ENCODE results near the gene EP400.
"Not testable (repeated sequence)": the region's sequence is repeated elsewhere in the genome, so short reads cannot be mapped to it uniquely, and the experiment has no call there.

EP400 gene

DNA sequence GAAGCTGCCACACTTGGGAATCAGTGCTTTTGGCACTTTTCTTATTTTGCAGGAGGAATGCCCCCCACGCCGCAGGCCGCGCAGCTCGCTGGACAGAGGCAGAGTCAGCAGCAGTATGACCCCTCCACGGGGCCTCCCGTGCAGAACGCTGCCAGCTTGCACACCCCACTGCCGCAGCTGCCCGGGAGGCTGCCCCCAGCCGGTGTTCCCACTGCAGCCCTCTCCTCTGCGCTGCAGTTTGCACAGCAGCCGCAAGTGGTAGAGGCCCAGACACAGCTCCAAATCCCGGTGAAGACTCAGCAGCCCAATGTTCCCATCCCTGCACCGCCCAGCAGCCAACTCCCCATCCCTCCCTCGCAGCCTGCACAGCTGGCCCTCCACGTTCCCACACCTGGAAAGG, 32.3 kb downstream of the EP400 start:
- DNase-seq = no peak
- intact Hi-C loops (cut with DNase I) = no loop called here

DNA sequence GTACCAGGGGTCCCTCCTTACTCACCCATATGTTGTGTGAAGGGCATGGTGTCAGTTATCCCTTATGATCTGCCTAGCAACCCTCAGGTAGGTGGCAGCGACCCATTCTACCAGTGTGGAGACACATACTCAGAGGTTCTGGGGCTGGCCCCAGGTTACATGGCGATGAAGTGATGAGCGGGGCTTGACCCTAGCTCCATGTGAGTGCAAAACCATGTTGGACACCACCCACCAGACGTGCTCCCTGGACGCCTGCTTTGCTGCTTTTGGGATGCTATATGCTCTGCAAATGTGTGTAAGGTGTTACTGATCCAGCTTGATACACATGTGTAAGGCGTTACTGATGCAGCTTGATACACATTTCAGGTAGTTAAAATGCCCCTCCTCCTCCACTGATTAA, 33.3 kb downstream of the EP400 start:
- intact Hi-C loops (cut with DNase I) = no loop called here
- no peak for DNase-seq

DNA sequence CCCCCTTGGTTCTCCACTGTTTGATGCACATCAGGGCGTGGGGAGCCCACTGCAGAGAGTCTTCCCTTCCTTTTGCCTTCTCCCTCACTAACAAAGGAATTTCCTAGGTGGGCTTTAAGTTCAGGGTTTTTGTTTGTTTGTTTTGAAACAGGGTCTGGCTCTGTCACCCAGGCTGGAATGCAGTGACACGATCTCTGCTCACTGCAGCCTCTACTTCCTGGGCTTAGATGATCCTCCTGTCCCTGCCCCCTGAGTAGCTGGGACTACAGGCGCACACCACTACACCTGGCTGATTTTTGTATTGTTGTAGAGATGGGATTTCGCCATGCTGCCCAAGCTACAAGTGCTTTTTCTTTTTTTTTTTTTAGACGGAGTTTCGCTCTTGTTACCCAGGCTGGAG, 33.8 kb downstream of the EP400 start:
- intact Hi-C loops (cut with DNase I) = no loop called here
- DNase-seq = no peak

DNA sequence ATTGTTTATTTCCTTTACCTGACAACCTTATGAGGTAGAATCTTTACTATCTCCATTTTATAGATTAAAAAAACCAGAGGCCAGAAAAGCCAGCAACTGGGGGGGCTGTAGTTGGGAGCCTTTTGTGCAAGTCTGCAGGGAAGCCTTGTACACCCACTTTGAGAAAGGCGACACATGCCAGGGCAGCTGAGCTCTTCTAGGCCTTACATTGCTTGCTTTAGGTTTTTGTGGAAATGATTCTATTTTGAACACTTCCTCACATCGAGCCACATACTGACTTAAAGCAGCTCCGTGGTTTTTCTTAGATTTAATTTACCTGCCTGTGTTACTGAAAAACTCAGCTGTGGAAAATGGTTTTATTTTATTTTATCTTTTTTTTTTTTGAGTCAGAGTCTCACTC, 34.6 kb downstream of the EP400 start:
- intact Hi-C loops (cut with DNase I) = no loop called here
- no peak for DNase-seq

DNA sequence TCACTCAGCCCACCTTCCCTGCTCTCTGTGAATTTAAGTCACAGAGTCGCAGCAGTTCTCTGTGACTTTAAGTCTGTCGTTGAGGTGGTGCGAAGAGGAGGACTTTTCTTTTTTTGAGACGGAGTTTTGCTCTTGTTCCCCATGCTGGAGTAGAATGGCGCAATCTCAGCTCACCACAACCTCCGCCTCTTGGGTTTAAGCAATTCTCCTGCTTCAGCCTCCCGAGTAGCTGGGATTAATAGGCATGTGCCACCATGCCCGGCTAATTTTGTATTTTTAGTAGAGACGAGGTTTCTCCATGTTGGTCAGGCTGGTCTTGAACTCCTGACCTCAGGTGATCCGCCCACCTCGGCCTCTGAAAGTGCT, 35.8 kb downstream of the EP400 start:
- intact Hi-C loops (cut with DNase I); DNase-seq: not testable (repeated sequence)

DNA sequence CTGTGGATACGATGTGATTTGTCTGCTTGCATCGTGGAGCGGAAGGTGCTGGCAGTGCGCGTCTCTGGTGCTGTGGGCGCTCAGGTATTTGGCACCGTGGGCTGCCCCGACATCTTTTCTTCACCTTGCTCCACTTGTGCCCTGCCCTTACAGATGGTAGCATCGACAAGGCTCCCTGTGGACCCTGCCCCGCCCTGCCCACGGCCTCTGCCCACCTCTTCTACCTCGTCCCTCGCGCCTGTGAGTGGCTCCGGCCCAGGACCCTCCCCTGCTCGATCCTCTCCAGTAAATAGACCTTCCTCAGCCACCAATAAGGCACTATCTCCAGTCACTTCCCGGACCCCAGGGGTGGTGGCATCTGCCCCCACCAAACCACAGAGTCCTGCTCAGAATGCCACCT, 36.6 kb downstream of the EP400 start:
- intact Hi-C loops (cut with DNase I) = no loop called here
- DNase-seq = no peak

DNA sequence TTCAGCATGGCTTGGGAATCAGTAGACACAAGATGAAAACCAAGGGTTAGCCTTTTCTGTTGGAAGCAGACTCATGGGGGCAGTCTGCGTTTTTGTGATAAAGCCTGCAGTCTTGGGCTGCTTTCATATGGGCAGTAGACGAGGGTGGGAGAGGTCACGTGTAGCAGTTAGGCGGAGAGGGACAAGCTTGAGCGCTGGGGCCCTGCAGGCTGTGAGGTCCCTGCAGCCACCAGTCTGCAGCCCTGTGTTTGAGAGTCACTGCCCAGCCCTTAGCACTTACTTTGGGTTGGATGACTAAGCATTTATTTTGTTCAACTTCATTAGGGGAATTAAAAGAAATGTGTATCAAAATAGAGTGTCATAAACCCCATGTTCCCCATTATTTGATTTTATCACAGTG, 37.2 kb downstream of the EP400 start:
- no peak for DNase-seq
- intact Hi-C loops (cut with DNase I) = no loop called here

DNA sequence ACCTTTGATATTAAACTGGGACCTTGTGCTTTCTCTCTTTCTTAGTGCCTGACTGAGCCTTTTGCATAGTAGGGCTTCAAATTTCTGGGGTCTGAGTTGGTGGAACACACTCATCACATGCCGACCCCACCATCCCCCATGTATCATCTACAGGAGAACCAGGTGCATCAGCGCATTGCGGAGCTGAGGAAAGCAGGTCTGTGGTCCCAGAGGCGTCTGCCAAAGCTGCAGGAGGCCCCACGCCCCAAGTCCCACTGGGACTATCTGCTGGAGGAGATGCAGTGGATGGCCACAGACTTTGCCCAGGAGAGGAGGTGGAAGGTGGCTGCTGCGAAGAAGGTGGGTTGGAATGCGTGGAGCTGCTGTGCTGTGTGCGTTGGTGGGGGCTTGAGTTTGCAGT, 37.8 kb downstream of the EP400 start:
- no peak for DNase-seq
- intact Hi-C loops (cut with DNase I) = no loop called here

DNA sequence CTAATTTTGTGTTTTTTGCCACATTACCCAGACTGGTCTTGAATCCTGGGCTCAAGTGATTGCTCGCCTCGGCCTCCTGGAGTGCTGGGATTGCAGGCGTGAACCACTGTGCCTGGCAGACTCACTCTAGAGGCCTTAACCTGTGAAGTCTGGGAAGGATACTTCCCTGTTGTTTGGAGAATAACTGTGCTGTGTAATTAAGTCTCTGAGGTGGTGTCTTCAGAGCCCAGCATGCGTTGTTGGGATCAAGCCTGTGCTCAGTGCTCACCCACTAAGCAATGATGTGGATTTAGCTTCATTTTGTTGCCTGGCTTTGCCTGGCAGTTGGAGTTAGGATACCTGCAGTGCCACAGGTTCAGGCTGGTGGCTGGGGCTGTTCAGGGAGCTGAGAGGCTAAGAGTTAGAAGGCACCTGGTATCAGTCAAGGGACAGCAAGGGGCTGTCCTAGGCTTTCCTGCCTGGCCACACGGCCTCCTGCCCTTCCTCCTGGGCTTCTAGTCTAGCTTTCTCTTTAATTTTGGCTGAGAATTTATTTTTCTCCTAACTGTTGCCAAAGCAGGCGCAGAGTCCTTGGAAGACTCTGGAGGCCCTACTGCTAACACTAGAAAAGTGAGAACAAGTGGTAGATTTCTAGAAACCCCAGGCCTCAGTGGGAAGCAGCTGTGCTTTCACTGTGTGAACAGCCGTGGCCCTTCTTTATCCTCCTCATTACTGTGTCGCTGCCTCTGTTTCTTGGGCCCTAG, 38.5 kb downstream of the EP400 start:
- intact Hi-C loops (cut with DNase I) = no loop called here
- DNase-seq = no peak

DNA sequence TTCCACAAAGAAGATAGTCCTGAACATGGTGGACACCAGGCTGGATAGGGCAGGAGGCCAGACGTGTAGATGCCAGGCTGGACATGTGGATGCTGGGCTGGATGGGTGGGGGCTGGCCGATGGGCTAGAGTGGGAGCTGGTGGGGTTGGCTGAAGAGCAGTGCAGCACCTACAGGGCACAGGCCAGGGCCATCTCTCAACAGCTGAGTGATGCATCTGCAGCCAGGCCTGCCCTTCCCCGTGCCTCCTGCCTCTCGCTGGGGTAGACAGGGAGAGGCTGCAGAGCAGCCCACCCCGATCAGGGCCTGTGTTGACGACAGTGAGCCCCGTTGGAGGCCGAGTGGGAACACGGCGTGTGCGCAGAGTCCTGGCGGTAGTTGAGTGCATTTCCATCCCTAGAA, 39.3 kb downstream of the EP400 start:
- intact Hi-C loops (cut with DNase I) = no loop called here
- DNase-seq = no peak

DNA sequence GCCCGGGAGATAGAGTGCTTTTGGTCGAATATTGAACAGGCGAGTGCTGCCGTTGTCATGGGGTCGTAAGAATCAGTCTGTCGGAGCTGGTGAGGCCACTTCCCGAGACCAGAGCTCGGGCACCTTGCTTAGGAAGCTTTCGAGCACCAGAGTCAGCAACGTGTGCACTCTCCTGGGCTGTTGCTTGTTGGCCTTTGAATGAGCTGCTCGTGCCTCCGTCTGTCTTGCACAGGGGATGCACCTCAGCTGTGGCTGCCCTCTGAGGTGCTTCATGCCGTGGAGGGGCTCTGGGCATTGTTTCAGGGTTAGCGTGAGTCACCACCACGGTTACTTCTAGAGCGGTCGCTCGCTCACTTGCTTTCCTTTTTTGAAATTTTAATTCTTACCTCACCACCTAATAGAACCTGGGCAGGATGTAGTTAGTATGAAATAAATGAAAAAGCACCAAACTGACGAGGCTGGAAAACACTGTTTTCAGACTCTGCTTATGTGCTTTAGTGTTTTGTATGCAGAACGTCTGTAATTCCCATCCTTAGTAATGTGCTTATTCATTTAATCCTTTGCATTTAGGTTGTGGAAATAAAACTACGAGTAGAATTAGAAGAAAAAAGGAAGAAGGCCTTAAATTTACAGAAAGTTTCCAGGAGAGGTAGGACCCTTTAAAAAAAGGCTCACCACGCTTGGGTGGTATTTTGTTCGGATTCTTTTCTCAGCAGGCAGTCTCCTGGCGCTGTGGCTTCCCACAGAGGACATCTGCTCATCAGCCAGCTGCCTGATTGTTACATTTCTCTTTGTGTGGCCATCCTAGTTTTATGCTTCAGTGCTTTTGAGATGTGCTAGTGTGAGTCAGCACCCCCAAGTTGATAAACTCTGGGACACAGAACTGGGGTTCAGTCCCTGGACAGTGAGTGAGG, 40.6 kb downstream of the EP400 start:
- no peak for DNase-seq
- intact Hi-C loops (cut with DNase I) = no loop called here

DNA sequence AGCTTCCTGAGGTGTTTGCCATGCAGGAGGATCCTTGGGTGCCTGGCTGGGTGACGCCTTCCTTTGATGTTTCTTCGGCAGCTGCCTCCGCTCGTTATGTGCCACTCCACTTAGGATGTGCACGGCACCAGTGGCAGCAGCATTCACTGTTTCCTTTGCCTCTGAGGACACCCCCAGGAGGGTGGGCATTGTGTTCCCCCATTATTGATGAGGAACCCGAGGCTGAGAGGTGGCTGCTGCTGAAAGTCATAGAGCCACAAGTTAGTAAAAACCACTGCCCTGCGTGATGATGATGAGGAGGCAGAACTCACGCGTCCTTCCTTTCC, 41.2 kb downstream of the EP400 start:
- DNase-seq = no peak
- intact Hi-C loops (cut with DNase I) = no loop called here

DNA sequence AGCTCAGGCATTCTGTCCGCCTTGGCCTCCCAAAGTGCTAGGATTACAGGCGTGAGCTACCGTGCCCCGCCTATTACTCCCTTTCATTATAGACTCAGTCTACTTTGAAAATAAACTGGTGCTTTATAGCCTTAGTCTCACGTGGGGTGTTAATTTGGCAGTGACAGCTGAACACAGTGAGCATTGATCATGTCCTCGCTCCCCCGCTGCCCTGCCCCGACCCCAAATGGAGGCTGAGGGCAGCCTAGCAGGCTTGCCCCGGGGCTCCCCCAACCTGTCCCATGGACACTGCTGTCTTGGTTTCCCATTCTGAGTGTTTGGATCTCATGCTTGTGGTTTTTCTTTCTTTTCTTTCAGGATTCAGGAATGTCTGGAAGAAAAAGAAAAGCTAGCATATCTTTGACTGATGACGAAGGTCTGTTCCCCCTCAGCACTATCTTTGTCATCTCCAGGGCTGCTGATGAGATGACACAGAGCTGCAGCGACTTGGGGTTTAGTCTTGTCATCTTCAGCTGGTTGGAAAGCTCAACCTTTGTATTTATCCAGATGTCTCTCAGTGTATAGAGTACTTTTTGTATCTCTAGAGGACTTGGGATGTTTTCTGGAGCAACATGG, 42.2 kb downstream of the EP400 start:
- intact Hi-C loops (cut with DNase I) = no loop called here
- no peak for DNase-seq

DNA sequence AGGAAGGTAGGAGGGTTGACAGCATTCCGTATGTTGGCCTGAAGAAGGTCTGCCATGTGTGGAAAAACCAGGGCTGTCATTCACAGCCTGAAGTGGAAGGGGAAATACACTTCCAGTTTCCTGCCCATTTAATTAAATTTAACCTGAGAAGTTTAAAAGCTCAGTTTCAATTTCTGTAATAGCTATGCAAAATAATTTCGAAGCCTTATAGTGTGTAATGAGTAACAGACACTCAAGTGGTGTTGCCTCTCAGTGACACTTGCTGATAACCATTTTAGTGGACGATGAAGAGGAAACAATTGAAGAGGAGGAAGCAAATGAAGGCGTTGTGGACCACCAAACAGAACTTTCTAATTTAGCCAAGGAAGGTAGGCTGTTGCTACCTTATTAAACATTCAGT, 44.8 kb downstream of the EP400 start:
- intact Hi-C loops (cut with DNase I) = no loop called here
- no peak for DNase-seq

DNA sequence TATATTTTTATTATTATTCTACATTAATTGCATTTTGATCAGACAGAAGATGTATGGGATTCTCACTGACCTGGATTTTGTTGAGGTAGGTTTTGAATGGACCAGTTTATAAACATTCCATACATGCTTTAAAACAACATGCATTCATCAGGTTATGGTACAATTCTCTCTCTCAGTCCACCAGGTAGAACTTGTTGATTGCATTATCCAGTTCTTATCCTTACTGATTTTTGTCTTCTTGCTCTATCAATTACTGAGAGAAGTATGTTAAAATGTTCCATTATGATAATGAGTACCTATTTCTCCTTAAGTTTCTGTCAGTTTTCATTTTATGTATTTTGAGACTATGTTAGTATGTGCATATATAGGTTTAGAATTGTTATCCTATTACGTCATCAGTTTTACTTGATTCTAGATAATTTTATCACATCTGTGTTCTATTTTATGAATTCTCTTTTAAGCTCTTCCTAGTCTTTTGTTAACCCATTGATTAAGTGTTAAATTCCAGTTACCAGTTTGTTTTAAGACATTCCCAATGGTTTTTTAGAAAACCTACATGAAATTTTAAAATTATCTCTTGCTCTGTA, 50.6 kb downstream of the EP400 start:
- no peak for DNase-seq
- intact Hi-C loops (cut with DNase I) = loop anchor here (2.0 to 10.0 kb wide), 2 partner anchors 150 to 1086 kb away; no protein-coding TSS in a partner anchor

DNA sequence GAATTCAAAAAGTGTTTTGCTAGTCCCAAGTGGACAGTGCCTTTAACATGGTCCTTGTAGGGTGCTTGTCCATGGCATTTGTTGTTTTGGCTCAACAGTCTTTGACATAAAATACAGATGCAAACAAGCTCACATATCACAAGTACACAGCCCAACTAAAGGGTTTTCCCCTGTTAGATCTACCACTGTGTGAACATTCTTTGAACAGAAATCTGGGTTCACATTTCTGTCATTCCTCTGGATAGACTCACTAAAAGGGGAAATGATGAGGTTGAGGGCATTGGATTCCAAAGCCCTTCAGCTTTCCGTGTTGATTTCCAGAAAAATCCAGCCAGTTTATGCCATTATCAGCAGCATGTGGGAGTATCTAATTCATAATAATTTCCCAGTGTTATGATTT, 54.1 kb downstream of the EP400 start:
- intact Hi-C loops (cut with DNase I) = loop anchor here (10.0 kb wide), 1 partner anchor 1089 kb away; no protein-coding TSS in a partner anchor
- no peak for DNase-seq

DNA sequence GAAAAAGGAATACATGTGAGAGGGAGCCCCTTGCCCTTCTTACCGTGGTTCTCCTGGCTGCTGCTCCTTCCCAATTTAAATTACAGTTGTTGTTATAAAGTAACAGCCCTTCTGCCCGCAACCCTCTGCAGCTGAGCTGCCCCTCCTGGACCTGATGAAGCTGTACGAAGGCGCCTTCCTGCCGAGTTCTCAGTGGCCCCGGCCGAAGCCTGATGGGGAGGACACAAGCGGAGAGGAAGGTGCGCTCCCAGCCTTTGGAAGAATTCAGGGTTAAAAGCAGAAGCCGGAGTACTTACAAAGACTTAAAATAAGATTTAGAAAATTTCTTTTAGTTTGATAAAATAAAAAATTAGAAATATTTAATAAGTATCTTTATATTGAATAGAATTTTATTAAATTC, 55.2 kb downstream of the EP400 start:
- no peak for DNase-seq
- intact Hi-C loops (cut with DNase I) = loop anchor here (10.0 kb wide), 1 partner anchor 1090 kb away; no protein-coding TSS in a partner anchor

DNA sequence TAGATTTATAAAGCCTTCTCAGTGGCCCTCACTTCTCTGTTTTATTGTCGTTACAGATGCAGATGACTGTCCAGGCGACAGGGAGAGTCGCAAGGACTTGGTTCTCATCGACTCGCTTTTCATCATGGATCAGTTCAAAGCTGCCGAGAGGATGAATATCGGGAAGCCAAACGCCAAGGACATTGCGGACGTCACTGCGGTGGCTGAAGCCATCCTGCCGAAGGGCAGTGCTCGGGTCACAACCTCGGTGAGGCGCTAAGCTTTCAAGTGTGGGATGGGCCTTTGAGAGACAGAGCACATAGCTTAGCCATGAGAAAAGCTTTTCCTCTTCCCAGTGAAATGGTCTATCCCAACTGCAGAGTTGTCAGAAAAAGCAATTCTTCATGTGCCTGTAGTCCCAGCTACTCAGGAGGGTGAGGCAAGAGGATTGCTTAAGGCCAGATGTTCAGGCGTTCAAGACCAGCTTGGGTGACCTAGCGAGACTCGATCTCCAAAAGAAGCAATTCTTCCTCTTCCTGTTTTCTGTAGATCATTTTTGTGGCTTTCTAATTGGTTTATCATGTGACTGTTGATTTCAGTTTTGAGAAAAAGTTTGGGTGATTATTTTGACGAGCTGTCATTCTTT, 56.4 kb downstream of the EP400 start:
- no peak for DNase-seq
- intact Hi-C loops (cut with DNase I) = loop anchor here (10.0 kb wide), 1 partner anchor 1091 kb away; no protein-coding TSS in a partner anchor

DNA sequence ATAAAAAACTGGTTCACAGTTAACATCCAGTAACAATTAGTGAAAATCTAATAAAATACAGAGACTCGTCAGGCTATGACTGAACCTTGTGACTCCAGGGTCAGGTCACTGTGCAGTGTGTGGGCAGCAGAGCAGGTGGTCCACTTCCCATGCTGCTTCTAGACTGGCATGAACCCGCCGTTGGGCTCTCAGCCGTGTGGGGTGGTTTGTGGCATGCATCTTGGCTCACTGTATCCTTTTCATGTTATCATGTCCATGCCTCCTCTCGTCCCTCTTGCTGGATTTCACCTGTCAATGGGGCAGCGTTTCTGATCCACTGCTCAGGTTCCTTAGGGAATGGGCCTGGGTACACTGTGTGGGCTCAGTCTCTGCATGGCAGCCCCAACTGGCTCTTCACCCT, 57.3 kb downstream of the EP400 start:
- no peak for DNase-seq
- intact Hi-C loops (cut with DNase I) = loop anchor here (10.0 kb wide), 1 partner anchor 1092 kb away; no protein-coding TSS in a partner anchor

DNA sequence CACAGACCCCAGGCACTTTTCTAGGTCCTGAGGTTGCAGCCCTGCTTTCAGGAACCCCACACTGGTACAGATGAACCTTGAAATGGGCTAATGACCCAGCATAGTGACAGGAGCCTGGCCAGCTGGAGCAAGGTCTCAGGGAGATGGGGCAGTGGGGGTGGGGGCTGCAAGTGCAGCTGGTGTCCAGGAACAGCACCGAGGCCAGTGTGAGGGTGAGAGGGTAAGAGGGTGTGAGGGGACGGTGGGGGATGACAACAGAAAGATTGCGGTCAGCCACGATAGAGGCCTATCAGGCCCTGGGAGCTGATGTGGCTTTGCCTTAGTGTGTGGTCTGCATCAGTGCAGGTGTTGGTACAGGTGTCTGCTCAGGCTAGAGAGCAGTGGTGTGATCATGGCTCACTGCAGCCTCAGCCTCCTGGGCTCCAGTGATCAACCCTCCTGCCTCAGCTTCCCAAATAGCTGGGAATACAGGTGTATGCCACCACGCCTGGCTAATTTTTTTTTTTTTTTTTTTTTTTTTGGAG, 59.7 kb downstream of the EP400 start:
- intact Hi-C loops (cut with DNase I) = loop anchor here (10.0 kb wide), 1 partner anchor 1095 kb away; no protein-coding TSS in a partner anchor
- no peak for DNase-seq

Measured in posterior cingulate gyrus (tissue), 11 donors.